C1 segment of cervical spinal cord (tissue), 14 donors: ENCODE measurements around the gene STAC3.

ENCODE experiments used
- DNase-seq, 14 donors: peaks; one replicate each; lab custom pipeline; 2025; lab: John Stamatoyannopoulos, UW

STAC3 gene

GRCh38 chr12:57223191-57224165, 27.5 kb downstream of the STAC3 start:
- no peak for DNase-seq

- DNase-seq = no peak
Measured at GRCh38 chr12:57222286-57223190, 28.4 kb downstream of the STAC3 start.

- DNase-seq = peak in 1 of 14 donors; percentile 12
Measured at GRCh38 chr12:57221169-57221917, 29.6 kb downstream of the STAC3 start.

GRCh38 chr12:57220770-57221168, 30.2 kb downstream of the STAC3 start:
- peak in 1 of 14 donors; percentile 23 for DNase-seq

- no peak for DNase-seq
Measured at GRCh38 chr12:57219993-57220754, 30.8 kb downstream of the STAC3 start.

- DNase-seq = peak in 1 of 14 donors; percentile 19
Measured at GRCh38 chr12:57219205-57219992, 31.6 kb downstream of the STAC3 start.

GRCh38 chr12:57218030-57218853, 32.7 kb downstream of the STAC3 start:
- no peak for DNase-seq

GRCh38 chr12:57216921-57217879, 33.8 kb downstream of the STAC3 start:
- peak in 1 of 14 donors; percentile 52 for DNase-seq

DNA sequence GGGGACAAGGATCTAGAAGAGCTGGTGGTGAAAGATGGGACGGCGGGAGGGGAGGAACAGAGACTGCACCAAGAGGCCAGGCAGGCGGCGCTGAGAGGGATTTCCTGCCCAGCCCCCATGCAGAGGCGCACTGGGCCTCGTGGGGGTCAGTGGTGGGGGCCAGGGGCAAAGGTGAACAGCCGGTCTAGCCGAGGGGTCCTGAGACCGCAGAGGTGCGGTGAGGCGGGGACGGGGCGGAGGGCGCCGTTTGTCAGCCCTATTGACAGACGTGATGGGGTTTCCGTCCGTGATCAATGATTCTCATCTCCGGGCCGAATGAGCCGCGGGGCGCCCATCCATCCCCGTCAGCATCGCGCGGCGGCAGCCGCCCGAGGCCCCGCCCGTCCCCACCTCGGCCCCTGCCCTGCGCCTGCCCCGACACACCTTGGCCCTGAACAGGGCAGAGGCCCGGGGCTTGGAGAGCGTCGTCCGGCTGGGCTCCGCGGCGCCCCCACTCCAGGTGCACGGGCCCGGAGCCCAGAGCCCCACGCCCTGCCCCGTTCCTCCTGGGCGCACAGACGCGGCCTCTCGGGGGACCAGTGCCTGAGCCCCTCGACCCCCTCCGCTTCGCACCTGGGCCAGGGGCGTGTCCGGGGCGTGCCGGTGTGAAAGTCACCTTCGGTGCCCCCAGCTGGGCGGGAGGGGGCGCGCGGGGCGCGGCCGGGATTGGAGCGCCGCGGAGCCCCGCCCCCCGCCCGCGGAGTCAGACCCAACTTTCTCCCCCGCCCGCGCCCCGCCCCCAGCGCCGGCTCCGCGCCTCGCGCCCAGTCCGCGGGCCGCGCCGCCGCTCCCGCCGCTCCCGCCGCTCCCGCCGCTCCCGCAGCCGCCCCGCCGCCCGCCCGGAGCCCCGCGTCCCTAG, 34.7 kb downstream of the STAC3 start, which contains the start of gene NXPH4:
Gene NXPH4, plus strand, starts transcription at position 781 of the 898 bp plus-strand sequence. CDS start 176 bp downstream, outside the sequence.
- DNase-seq = peak in 1 of 14 donors; percentile 20

DNA sequence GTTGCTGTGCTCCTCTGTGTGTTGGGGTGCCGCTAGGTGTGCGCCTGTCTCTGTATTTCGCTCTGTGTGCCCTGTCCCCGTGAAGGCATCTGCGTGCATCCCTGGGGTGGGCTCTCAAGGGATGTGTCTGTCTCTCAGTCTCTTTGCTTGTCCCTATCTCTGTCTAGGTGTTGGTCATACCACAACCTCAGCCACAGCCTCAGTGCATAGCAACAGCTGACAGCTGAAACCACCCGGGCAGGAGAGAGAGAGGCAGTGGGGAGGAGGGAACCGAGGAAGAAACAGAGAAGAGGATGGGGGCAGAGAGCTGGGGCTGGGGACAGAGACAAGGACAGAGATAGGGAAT, 35.3 kb downstream of the STAC3 start:
- DNase-seq = peak in 1 of 14 donors; percentile 18

DNA sequence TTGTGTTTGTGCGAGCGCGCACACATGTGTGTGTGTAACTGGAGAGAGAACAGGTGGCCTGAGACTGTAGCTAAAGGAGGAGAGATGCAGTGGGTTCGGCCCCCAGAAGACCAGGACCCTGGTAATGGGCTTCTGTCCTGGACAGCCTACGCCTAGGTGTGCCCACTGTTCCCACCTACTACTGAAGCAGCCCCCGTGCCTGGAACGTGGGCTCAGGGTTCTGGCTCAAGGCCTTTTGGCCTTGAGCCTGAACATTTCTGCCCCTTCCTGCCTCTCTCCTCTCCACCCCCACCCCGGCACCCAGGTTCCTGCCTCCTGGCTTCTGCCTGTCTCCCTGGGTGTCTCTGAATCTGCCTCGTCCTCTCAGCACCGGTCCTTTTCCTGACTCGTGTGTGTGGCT, 35.9 kb downstream of the STAC3 start:
- no peak for DNase-seq

DNA sequence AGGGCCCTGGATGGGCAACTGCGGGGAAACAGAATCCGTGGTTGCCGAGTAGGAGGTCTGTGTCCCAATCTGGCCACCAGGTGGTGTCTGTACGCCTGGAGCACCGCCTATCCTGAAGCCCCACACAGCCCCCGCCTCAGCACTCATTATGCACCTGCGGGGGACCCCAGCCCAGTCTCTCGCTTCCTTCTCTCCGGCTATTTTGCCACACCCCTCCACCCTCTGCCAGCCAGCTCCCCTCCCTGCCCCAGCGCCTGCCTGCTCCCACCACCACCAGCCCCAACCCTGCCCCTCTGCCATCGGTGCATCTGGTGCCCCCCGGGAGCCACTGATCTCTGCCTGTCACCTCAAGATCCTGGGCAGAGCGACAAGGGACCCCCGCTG, 36.6 kb downstream of the STAC3 start:
- DNase-seq = peak in 5 of 14 donors; percentile 8 to 65 (median 19)

GRCh38 chr12:57213763-57214397, 37.1 kb downstream of the STAC3 start:
- DNase-seq = peak in 2 of 14 donors; percentile 4 to 9

GRCh38 chr12:57213058-57213715, 37.8 kb downstream of the STAC3 start:
- peak; percentile 12 to 84 (median 71) for DNase-seq

DNA sequence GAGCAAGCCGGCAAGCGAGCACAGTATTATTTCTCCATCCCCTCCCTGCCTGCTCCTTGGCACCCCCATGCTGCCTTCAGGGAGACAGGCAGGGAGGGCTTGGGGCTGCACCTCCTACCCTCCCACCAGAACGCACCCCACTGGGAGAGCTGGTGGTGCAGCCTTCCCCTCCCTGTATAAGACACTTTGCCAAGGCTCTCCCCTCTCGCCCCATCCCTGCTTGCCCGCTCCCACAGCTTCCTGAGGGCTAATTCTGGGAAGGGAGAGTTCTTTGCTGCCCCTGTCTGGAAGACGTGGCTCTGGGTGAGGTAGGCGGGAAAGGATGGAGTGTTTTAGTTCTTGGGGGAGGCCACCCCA, 38.3 kb downstream of the STAC3 start:
- no peak for DNase-seq
